GM18951 (cell line): Measurements from ENCODE around the gene EYS.
"Not testable (repeated sequence)": the region's sequence is repeated elsewhere in the genome, so short reads cannot be mapped to it uniquely, and the experiment has no call there.

Source experiments
- POLR2A ChIP-seq: IDR thresholded peaks from 4 replicates; pipeline ENCODE4 v1.6.1; 2011; ENCODE audit warnings: mild to moderate bottlenecking; ENCODE audit not compliant: insufficient read length, insufficient read depth; ENCODE audit errors: extremely low read depth
- in situ Hi-C: fragments of 300-500 bp; cut with MboI; formaldehyde crosslinking; loops from one replicate; pipeline ENCODE4 v1.12.0; 2022; ENCODE audit warnings: low sequenced_read_pairs, mixed read lengths, inconsistent platforms; ENCODE audit not compliant: unreplicated experiment

EYS gene

DNA sequence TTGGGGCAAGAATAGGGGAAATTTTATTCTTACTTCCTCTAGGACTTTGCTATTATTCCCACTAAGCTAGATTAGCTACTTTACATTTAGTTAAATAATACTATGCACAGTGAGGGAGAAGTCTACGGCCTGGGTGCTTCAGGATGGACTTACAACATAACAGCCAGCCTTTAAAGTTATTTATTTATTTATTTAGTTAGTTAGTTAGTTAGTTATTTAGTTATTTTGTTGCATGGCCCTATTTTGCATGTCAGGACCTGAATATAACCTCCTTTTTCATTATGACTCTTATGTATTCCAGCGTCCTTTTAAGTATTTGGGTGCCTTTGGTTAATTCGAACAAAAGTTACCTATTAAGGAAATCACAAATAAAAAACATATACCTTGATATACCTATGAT, 238.7 kb downstream of the EYS start:
- in situ Hi-C loops = no loop called here
- TF ChIP-seq POLR2A = no peak

GRCh38 chr6:65461121-65461520, 245.9 kb downstream of the EYS start:
- in situ Hi-C loops = no loop called here

DNA sequence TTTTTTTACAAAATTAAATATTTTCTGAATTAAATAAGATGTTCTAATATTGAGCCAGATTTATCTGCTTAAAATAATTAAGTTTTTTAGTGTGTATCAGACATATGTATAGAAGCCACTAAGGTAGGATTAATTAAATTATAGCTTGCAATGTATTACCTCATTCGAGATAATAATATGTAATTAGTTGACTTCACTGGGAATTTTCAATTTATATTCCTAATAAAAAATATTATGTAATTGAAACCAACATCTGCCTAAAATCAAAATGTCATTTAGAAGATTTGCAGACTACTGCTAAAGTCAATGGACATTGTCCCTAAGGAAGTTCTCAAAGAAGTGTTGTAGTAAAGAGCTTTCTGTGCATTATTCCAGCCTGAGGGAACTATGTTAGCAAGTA, 254.7 kb downstream of the EYS start:
- in situ Hi-C loops = no loop called here
- TF ChIP-seq POLR2A = no peak

More at GRCh38 chr6:65461121-65461520, 245.9 kb downstream of the EYS start:
- no peak for TF ChIP-seq POLR2A

DNA sequence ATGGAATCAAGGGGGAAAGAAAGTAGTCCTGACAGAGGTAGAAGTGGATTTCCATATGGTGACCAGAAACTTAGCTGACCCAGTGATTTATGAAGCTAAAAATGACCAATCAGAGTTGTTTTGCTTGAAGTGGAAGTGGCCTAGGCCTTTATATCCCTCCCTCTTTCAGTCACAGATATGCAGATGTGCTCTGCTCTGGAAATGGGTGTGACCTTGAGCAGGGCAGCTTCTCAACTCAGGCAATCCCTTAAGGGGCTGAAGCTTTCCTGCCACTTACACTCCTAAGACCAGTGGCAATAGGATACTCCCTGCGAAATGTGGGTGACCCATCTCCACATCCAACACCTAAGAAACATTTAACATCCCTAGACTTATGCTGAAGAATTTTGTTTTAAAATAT, 256.6 kb downstream of the EYS start:
- TF ChIP-seq POLR2A = no peak
- in situ Hi-C loops = no loop called here

DNA sequence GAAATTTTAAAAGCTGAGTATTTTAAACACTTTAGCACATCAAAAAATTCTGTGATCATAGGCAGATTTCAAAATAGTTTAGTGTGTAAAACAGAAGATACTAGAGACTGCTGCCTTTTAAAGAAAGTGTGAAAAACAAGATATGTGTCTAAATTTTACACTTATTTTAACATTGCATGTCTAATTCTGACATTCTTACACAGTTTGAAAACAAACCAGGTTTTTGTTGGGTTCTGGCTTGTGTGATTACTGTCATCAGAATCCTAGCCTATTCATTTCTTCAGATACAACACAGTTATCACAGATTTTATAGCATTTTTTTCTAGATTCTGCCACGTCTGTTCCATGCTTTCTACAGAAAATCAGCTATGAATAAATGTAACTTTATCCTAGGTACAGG, 257.1 kb downstream of the EYS start:
- in situ Hi-C loops = no loop called here
- no peak for TF ChIP-seq POLR2A

DNA sequence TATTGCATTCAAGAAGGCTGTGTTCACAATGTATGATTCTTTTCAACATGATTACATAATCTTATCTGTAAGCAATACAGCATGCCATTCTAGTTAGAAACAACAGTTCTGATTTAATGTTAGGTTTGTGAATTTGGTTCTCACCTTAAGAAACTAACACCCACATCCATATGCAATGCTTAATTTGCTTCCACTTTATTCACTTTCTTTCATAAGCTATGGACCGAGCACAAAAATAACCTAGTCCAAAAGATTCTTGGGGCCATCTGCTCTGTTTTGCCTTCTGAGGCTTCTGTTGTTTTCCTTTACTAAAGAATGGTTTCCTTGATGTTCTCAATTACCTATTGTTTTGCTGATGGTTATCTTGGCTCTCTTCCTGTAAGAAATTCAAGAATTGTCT, 258.2 kb downstream of the EYS start:
- in situ Hi-C loops = no loop called here
- no peak for TF ChIP-seq POLR2A

GRCh38 chr6:65436281-65436680, 270.7 kb downstream of the EYS start:
- in situ Hi-C loops = no loop called here
- TF ChIP-seq POLR2A = no peak

GRCh38 chr6:65416621-65417020, 290.4 kb downstream of the EYS start:
- in situ Hi-C loops = no loop called here

DNA sequence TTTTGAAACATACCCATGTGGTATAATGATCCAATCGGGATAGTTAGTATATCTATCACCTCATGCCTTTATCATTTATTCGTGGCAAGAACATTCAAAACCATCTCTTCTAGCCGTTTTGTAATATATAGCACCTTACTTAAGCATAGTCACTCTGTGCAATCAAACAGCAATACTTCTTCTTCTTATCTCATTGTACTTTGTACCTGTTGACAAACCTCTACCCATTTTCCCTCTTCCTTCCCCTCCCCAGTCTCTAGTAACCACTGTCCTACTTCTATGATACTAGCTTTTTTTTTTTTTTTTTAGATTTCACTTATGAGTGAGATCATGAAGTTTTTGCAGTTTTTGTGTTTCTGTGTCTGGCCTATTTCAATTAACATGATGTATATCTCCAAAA, 296.7 kb downstream of the EYS start:
- no peak for TF ChIP-seq POLR2A
- in situ Hi-C loops = no loop called here

More at GRCh38 chr6:65416621-65417020, 290.4 kb downstream of the EYS start:
- TF ChIP-seq POLR2A = no peak

GRCh38 chr6:65402564-65402963, 304.5 kb downstream of the EYS start:
- in situ Hi-C loops = no loop called here
- TF ChIP-seq POLR2A = no peak

DNA sequence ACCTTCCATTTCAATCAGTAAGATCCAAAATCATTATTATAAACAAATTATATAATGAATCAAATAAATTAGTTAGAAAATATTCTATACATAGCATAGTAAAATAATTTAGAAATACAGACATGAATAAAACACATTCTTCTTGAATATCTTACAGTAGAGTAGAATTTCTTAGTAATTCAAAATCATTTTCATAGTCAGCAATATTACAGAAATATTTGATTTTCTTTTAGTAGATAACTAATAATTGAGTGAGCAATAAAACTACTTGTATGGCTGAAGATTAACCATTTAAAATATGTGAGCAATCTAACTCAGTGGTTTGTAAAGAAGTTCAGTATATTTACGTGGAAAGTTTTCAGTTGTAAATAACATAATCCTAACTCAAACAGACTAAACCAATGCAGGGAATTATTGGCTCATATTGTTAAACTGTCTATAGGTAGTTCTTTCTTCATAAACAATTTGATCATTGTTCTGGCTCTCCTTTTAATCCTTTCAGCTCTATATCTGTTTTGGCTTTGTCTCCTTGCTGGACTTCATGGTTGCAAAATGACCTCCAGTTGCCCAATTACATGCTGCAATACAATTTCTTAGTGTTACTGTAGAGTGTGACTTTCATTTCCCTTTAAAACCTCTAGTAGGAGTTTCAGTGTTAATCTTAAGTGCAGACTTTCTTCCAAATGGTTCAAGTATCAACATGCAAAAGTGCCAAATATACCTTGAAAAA, 307.5 kb downstream of the EYS start:
- in situ Hi-C loops = no loop called here

DNA sequence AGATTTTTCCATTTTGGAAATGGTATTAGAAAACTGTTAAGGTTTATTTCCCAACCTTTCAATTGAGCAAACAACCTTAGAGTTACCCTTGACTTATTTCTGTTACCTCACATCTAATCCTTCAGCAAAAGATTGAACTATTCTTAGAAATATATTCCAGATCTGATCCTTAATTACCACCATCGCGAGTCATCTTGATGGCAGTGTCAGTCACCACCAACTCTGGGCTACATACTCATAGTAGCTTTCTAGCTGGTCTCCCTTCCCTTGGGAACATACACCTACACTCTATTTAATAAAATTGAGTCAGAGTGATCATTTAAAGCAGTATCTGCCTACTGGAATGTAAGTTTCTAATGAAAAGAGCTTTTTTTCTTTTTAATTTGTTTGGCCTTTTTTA, 308.2 kb downstream of the EYS start:
- TF ChIP-seq POLR2A = no peak
- in situ Hi-C loops = no loop called here

More for the DNA sequence above, 307.5 kb downstream of the EYS start:
- TF ChIP-seq POLR2A = no peak

- in situ Hi-C loops = no loop called here
- TF ChIP-seq POLR2A = no peak
These were observed 356.5 kb downstream of the EYS start for GRCh38 chr6:65350530-65350929.

GRCh38 chr6:65302655-65303054, 404.4 kb downstream of the EYS start:
- in situ Hi-C loops = not testable (repeated sequence)

- in situ Hi-C loops = no loop called here
These were observed 407.8 kb downstream of the EYS start for GRCh38 chr6:65299236-65299635.

DNA sequence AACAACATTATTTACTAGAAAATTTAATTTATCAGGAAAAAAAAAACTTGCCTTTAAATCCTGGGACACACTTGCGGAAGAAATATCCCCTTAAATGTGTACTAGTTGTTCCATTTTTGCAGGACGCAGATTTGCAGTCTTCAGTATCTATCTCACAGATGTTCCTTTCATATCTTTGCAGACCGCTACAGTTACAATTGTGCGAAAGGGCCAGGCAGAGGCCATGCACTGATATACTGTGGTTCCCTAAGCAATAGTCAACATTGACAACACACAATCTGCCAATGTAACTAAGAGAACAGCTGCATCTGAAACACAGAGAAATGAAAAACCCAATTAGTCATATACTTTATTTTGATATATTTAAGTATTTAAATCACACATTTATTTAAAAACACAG, 411.2 kb downstream of the EYS start:
- TF ChIP-seq POLR2A = no peak
- in situ Hi-C loops = no loop called here

More at GRCh38 chr6:65299236-65299635, 407.8 kb downstream of the EYS start:
- no peak for TF ChIP-seq POLR2A
